ENCODE measurements around the gene ZNF140. TPM values are rescaled to one million over a fixed set of nuclear protein-coding genes. Genes with fewer than 3 reads are reported as not detected.

Gene ZNF140
- 32.0 and 43.8 TPM in 2 replicates for total RNA-seq

GRCh38 chr12:133080368-133081158 is at the start of gene ZNF140:
TSS of gene ZNF140 (plus strand) at chr12:133080923. CDS start at chr12:133081321, 398 bp downstream.
- DNase-seq (ENCODE audit: low read depth in 2 of 2), result peak; percentile 99

DNA sequence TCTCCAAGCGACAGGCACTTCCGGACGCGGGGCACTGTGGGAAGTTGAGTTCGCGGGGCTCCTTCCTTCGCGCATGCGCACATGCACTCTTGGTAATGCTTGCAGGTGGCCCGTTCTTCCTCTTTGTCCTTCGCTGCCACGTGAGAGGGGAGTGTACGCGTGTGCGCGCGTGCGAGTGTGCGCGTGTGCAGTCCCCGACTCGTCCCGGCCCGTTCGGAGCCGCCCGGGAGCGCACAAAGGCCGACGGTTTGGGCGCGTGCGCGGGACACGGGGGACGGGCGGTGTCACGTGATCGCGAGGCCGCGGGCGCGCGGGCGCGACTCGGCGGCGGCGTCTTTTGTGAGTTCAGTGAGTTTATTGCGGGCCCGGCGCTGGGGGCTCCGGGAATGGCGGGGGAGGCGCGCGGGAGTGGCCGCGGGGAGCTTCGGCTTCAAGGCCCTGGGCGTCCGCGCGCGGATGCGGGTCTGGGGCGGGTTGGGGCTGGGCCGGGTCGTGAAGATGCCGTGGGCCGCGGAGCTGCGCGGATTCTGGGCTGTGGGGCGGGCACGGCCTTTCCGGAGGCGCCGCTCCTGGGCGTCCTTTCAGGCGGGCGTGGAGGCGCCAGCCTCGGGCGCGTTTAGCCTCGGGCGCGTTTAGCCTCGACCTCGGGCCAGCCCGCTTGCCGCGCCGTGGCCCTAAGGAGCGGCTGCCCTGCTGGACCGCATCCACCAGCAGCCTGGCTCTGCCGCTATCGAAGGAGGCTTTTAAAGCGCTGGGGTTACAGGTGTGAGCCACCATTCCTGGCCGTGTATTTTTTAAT is 43.3 kb upstream of the ZNF140 start, which contains the start of gene ZNF84:
Gene ZNF84 (plus strand): TSS at position 303 of the 799 bp plus-strand sequence. CDS start 3,959 bp downstream, outside the sequence.
- peak; percentile 100 for DNase-seq (ENCODE audit: low read depth in 2 of 2)

GRCh38 chr12:133038118-133038709 is 42.5 kb upstream of the ZNF140 start:
- DNase-seq (ENCODE audit: low read depth in 2 of 2), result no peak

- DNase-seq (ENCODE audit: low read depth in 2 of 2), result no peak
These were observed 34.0 kb upstream of the ZNF140 start for GRCh38 chr12:133046698-133047097.

DNA sequence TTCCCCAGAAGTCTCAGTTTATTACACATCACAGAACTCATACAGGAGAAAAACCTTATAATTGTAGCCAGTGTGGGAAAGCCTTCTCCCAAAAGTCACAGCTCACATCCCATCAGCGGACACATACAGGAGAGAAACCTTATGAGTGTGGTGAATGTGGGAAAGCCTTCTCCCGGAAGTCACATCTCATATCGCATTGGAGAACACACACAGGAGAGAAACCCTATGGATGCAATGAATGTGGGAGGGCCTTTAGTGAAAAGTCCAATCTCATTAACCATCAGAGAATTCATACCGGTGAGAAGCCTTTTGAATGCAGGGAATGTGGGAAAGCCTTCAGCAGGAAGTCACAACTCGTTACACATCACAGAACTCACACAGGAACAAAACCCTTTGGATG is 23.3 kb upstream of the ZNF140 start:
- no peak for DNase-seq (ENCODE audit: low read depth in 2 of 2)

DNA sequence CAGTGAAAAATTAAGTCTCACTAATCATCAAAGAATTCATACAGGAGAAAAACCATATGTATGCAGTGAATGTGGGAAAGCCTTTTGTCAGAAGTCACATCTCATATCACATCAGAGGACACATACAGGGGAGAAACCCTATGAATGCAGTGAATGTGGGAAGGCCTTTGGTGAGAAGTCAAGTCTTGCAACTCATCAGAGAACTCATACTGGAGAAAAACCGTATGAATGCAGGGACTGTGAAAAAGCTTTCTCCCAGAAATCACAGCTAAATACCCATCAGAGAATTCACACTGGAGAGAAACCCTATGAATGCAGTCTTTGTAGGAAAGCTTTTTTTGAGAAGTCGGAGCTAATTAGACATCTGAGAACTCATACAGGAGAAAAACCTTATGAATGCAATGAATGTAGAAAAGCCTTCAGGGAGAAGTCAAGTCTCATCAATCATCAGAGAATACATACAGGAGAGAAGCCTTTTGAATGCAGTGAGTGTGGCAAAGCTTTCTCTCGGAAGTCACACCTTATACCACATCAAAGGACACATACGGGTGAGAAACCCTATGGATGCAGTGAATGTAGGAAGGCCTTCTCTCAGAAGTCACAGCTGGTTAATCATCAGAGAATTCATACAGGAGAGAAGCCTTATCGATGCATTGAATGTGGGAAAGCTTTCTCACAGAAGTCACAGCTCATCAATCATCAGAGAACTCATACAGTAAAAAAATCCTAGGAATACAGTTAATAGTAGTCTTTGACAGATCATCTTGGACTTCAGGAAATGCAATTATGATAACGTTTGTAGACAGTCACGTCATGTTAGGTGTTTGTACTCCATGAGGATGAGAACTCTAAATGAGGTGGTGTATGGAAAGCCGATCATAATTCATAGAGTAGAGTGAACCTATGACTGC is 22.3 kb upstream of the ZNF140 start:
- DNase-seq (ENCODE audit: low read depth in 2 of 2), result no peak

GRCh38 chr12:133061954-133062353 is 18.8 kb upstream of the ZNF140 start:
- no peak for DNase-seq (ENCODE audit: low read depth in 2 of 2)

GRCh38 chr12:133063556-133063955 is 17.2 kb upstream of the ZNF140 start:
- no peak for DNase-seq (ENCODE audit: low read depth in 2 of 2)

- DNase-seq (ENCODE audit: low read depth in 2 of 2), result no peak
These were observed 6.9 kb upstream of the ZNF140 start for GRCh38 chr12:133073836-133074235.

DNA sequence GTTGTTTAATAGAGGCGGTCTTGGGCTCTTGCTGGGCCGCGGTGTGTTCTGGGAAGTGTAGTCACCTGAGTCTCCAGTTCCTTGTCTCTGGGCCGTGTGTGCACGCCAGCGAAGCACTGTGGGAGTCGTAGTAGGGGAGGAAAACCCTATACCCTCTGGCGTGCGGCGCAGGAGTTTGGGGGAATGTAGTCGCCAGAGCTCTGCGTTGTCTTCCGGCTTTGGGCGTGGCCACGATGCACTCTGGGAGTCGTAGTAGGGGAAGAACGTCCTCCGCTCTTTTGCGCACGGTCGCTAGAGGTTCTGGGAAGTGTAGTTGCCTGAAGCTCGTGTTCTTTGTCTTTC is 726 bp upstream of the ZNF140 start:
- DNase-seq (ENCODE audit: low read depth in 2 of 2), result peak; percentile 100

GRCh38 chr12:133081159-133081780 is 547 bp downstream of the ZNF140 start:
- peak in 1 of 2 donors; percentile 80 for DNase-seq (ENCODE audit: low read depth in 2 of 2)

DNA sequence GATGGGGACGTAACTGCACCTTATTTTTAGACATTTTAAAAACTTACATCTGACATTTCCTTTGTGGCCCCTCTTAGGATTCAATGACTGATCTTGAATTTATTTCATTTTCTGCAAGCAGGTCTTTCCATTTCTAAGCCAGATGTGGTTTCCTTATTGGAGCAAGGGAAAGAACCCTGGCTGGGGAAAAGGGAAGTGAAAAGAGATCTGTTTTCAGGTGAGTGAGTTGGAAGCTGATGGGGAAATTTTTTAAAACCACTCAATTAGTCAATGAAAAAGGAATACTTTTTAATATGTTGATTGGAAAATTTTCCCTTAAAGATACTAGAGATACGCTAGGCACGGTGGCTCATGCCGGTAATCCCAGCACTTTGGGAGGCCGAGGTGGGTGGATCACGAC is 2.6 kb downstream of the ZNF140 start:
- DNase-seq (ENCODE audit: low read depth in 2 of 2), result no peak

DNA sequence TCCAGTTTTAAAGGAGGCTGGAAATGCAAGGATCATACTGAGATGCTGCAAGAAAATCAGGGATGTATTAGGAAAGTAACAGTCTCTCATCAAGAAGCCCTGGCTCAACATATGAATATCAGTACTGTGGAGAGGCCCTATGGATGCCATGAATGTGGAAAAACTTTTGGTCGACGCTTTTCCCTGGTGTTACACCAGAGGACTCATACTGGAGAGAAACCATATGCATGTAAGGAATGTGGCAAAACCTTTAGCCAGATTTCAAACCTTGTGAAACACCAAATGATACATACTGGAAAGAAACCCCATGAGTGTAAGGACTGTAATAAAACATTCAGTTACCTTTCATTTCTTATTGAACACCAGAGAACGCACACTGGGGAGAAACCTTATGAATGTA is 24.9 kb downstream of the ZNF140 start:
- peak in 1 of 2 donors; percentile 11 for DNase-seq (ENCODE audit: low read depth in 2 of 2)

GRCh38 chr12:133106253-133106652 is 25.5 kb downstream of the ZNF140 start:
- peak; percentile 6 to 15 for DNase-seq (ENCODE audit: low read depth in 2 of 2)

DNA sequence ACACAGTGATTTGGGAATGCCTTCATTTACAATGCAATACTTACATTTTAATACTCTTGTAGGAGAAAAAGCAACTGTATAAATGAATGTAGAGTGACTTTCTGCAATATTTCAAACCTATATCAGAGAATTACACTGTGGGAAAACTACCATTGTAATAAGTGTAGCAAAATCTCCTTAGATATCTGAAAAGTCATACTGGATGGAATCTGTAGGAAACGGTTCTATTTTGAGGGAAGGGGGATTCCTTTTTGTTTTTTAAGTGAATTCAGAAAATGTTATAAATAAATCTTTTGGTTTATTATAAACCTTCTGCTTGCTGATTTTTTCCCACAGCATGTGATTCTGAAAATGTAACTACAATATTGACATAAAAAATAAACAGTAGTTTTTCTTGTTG is 26.4 kb downstream of the ZNF140 start:
- no peak for DNase-seq (ENCODE audit: low read depth in 2 of 2)

DNA sequence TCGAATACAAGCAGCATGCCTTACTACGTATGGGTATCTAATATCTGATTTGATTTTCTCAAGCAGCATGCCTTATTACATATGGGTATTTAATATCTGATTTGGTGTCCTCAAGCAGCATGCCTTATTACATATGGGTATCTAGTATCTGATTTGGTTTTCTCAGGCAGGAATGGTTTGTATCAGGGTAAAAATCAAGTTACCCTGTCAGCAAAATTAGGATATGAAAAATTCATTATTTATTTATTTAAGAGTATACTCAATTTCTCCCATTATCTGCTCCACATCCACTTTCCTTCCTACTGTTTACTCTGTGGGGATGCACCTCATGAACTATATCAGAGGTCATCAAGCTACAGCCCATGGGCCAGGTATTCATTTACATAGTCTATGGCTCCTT is 27.4 kb downstream of the ZNF140 start:
- DNase-seq (ENCODE audit: low read depth in 2 of 2), result no peak

- DNase-seq (ENCODE audit: low read depth in 2 of 2), result peak in 1 of 2 donors; percentile 7
These were observed 39.9 kb downstream of the ZNF140 start for GRCh38 chr12:133120385-133121191.

DNA sequence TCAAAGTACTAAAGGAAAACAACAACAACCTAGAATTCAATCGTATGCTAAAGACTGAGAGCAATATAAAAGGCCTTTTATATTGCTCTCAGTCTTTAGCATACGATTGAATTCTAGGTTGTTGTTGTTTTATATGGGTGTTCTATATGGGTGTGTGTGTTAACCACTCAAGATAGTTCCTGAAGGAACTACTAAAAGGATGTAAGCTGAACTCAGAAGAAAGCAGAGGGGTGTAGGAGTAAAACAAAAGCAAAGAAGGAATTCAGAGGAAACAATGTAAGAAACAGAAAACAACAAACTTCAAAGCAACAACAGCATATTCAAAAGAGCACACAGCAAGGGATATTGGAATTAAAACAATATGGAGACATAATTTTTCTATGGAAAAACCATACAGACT is 44.0 kb downstream of the ZNF140 start:
- no peak for DNase-seq (ENCODE audit: low read depth in 2 of 2)

DNA sequence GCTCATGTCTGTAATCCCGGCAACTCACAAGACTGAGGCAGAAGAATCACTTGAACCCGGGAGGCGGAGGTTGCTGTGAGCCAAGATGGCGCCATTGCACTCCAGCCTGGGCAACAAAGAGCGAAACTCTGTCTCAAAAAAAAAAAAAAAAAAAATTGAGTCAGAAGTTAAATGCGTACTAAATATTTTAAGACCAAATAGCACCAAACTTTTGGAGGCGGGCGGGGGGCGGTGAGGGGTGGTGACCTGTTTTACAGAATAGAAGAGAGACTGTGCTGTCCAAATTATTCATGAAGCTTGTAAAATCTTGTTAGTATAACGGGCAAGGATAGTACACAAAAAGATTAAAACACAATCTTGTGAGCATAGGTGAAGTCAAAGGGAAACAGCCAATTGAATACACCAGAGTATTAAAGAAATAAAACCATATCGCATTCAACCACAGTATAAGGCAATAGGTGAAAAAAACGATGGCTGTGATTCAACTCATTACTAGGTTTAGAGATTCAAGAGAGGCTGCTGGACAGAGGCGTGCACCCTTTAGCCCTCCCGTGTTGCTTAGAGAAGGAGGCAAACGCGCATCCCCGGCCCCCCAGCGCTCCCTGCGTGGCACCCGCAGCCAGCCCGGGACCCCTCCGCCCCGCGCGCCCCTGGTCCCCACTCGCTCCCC is 48.8 kb downstream of the ZNF140 start:
- DNase-seq (ENCODE audit: low read depth in 2 of 2), result peak; percentile 45 to 53
